Measurements from ENCODE around the gene FAM237B. TPM values are rescaled to one million over a fixed set of nuclear protein-coding genes. Genes with fewer than 3 reads are reported as not detected.
A peak's percentile ranks its signal among the peaks of the same experiment; 100 is the strongest.

FAM237B gene
- total RNA-seq (2012; rRNA removed): not detected in 2 replicates
- not detected in 2 replicates for polyA plus RNA-seq (2012; rRNA removed)
- not detected in 2 replicates for polyA plus RNA-seq (2012; cell fraction: cytosol; rRNA removed)
- polyA plus RNA-seq (2012; cell fraction: nucleus; rRNA removed; ENCODE audit: low replicate concordance): not detected in 2 replicates
- Bru-seq, nascent RNA: not detected
- BruChase-seq, experiment 1, labeled RNA remaining after a 6-hour chase: not detected
- BruChase-seq, experiment 2, labeled RNA remaining after a 2-hour chase: not detected
- long read RNA-seq: 0 reads

- H2AK9ac ChIP-seq (replicated peaks; ENCODE audit: low read depth, low read length, poor library complexity): no peak within 1 kb of the TSS
- dilution Hi-C loops (cut with HindIII; ENCODE audit: low sequenced_read_pairs, unreplicated experiment) (no loop called here), in situ Hi-C loops (cut with MboI; ENCODE audit: low sequenced_read_pairs) (loop anchor here (25.0 kb wide), 1 partner anchor 1534 kb away; the partner anchor contains the start of gene TEX47), intact Hi-C loops (cut with micrococcal nuclease) (no loop called here)
- 7% methylated on average over 28 of the region's 62 CpGs; no CpG with 5 or more reads in 1 of the 2 experiments for WGBS, 2 experiments (ENCODE audit: extremely low coverage in 2 of 2, insufficient read length in 1 of 2)
- H3K9ac ChIP-seq (ENCODE audit: low read depth, low read length): no peak within 1 kb of the TSS
- H3K4me1 ChIP-seq (ENCODE audit: control insufficient read depth, insufficient read depth, low read length): no peaks in the 10 kb centered on the region
- no peaks in the 10 kb centered on the region for H3K36me3 ChIP-seq (ENCODE audit: control insufficient read depth, insufficient read depth, low read length)
- no peak within 1 kb of the TSS for H4K5ac ChIP-seq (ENCODE audit: low read depth, low read length)
- ChIA-PET CTCF (no interaction called here), POLR2A (ENCODE audit: unreplicated experiment) (no interaction called here)
- H2BK20ac ChIP-seq (ENCODE audit: low read depth, low read length): no peak within 1 kb of the TSS
- no peaks in the 10 kb centered on the region for H3K79me1 ChIP-seq (ENCODE audit: low read depth in 1 of 2, low read length in 2 of 2)
- H4K8ac ChIP-seq (ENCODE audit: low read depth in 2 of 2, low read length in 2 of 2): no peak within 1 kb of the TSS
- no peaks in the 10 kb centered on the region for H4K20me1 ChIP-seq (ENCODE audit: insufficient read depth, low read length)
- TF ChIP-seq MAFK (IDR thresholded peaks at IDR 0.05; ENCODE audit: low read depth, low read length) (no peak), RCOR1 (IDR thresholded peaks at IDR 0.05; ENCODE audit: insufficient replicate concordance, low read length) (no peak), NFE2L2 (IDR thresholded peaks at IDR 0.05; ENCODE audit: low read depth, low read length) (no peak), ELK1 (IDR thresholded peaks at IDR 0.05; ENCODE audit: borderline replicate concordance, low read depth, low read length) (no peak), BHLHE40 (IDR thresholded peaks at IDR 0.05; ENCODE audit: low read depth, low read length) (no peak), CEBPB (IDR thresholded peaks at IDR 0.05; ENCODE audit: low read depth, low read length) (no peak), POLR2A (IDR thresholded peaks at IDR 0.05; ENCODE audit: low read depth, low read length) (no peak), USF2 (IDR thresholded peaks at IDR 0.05; ENCODE audit: low read depth, low read length) (no peak), RFX5 (IDR thresholded peaks at IDR 0.05; ENCODE audit: low read depth, low read length) (no peak), MAZ (IDR thresholded peaks at IDR 0.05; ENCODE audit: borderline replicate concordance, low read depth, low read length) (no peak), RAD21 (IDR thresholded peaks at IDR 0.05; ENCODE audit: low read length) (no peak), CHD1 (IDR thresholded peaks at IDR 0.05; ENCODE audit: low read depth, low read length) (no peak), SMC3 (IDR thresholded peaks at IDR 0.05; ENCODE audit: low read depth, low read length) (no peak), FOS (IDR thresholded peaks at IDR 0.05; ENCODE audit: low read depth, low read length) (no peak)
- peak; percentile 78; the same call in 1 of the 2 replicates for ATAC-seq (ENCODE audit: low read depth)
- peak within 1 kb of the TSS; percentile 59; the same call in 1 of the 2 replicates for H3K4me2 ChIP-seq (ENCODE audit: low read depth, low read length)
- no peaks in the 10 kb centered on the region for H3K9me3 ChIP-seq (ENCODE audit: control insufficient read depth, insufficient read depth, low read length)
- H3K4ac ChIP-seq (ENCODE audit: low read depth, low read length): no peak within 1 kb of the TSS
- H2AK5ac ChIP-seq (ENCODE audit: low read depth, low read length): no peak within 1 kb of the TSS
- H3K27ac ChIP-seq (ENCODE audit: insufficient read depth, low read length): no peak within 1 kb of the TSS
- no peak within 1 kb of the TSS for H4K91ac ChIP-seq (ENCODE audit: insufficient read depth, low read depth, low read length)
- H2BK120ac ChIP-seq (ENCODE audit: low read depth, low read length): no peak within 1 kb of the TSS
- no peak within 1 kb of the TSS for H3K56ac ChIP-seq (ENCODE audit: extremely low read depth, insufficient read depth, low read length)
- no peak within 1 kb of the TSS for H3K14ac ChIP-seq (replicated peaks; ENCODE audit: low read depth, low read length)
- BruUV-seq (replicated peaks): no TSS peak
- H3K4me3 ChIP-seq (ENCODE audit: insufficient read depth, low read depth, low read length): no peak within 1 kb of the TSS
- no peak for DNase-seq
- H2BK5ac ChIP-seq (ENCODE audit: low read depth, low read length, poor library complexity, severe bottlenecking): no peak within 1 kb of the TSS
- H3K27me3 ChIP-seq (ENCODE audit: control insufficient read depth, insufficient read depth, low read length): peaks cover 30% of the 10 kb centered on the region
- H3K23ac ChIP-seq (ENCODE audit: low read depth, low read length): no peak within 1 kb of the TSS
- H2BK15ac ChIP-seq (ENCODE audit: low read depth, low read length): no peak within 1 kb of the TSS
- H2AFZ ChIP-seq (replicated peaks; ENCODE audit: low read length, poor library complexity): peak within 1 kb of the TSS; percentile 58
- no peaks in the 10 kb centered on the region for H3K9me1 ChIP-seq (ENCODE audit: insufficient read depth, low read length)
- H3K18ac ChIP-seq (ENCODE audit: low read depth, low read length): no peak within 1 kb of the TSS
Measured at GRCh38 chr7:90320801-90321494, at the start of gene FAM237B. Gene FAM237B (minus strand): TSS chr7:90321304. CDS start chr7:90319748, 1,556 bp downstream.
